GM18868 (cell line): Measurements from ENCODE around the gene PAQR5.
"Not testable (repeated sequence)": the region's sequence is repeated elsewhere in the genome, so short reads cannot be mapped to it uniquely, and the experiment has no call there.

Source experiments
- ATAC-seq: cut with Tn5 transposase; IDR thresholded peaks from one replicate; pipeline ENCODE4 v1.9.1; 2021; ENCODE audit warnings: mild to moderate bottlenecking, moderate library complexity; ENCODE audit not compliant: unreplicated experiment

Gene PAQR5

GRCh38 chr15:69298697-69299441 lies at the start of gene PAQR5:
Gene PAQR5 (plus strand): TSS chr15:69298912. CDS start chr15:69360081, 61,169 bp downstream.
- ATAC-seq: no peak

DNA sequence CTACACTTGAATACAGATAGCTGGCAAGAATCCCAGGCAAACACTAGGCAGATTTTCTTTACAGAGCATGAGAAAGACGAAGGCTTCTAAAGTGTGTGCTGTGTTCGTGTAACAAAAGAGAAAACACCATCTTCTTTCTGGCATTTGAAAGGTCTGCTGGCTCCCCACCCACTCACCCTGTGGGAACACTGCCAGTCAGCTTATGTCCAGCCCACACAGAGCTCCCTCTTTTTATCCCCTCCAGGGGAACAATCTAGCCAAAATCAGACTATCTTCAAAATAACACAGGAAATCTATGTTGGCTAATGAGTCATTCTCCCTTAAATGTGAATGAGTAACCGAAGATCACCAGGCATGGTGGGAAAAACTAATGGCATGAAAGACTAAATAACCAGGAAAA lies 45.6 kb upstream of the PAQR5 start:
- ATAC-seq: no peak

DNA sequence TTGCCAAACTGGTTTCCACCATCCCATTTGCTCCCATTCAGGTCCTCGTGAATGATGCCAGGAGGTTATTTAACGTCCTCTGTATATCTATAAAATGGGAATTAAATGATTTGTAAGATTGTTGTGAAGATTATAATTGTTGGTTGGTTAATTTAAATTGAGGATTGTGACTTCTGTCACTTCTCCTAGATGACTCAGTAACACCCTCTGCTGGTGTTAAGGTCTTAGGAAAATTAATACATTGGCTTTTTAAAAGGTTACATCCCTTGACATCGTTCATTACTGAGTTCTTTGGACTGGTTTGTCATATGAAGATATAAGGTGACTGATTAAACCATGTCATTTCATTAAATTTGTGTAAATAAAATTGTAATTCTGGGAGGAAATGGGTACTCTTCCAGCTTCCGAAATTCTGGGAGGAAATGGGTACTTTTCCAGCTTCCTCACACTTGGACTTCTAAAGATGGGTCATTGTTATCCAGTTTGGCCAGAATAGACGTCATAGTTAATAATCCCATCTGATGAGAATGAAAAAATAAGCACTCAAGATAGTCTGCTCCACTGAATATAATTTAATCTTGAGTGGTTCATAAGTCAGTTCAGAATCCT lies 33.3 kb upstream of the PAQR5 start:
- ATAC-seq: no peak

GRCh38 chr15:69271217-69271616 lies 27.5 kb upstream of the PAQR5 start:
- no peak for ATAC-seq

GRCh38 chr15:69272139-69272538 lies 26.6 kb upstream of the PAQR5 start:
- no peak for ATAC-seq

DNA sequence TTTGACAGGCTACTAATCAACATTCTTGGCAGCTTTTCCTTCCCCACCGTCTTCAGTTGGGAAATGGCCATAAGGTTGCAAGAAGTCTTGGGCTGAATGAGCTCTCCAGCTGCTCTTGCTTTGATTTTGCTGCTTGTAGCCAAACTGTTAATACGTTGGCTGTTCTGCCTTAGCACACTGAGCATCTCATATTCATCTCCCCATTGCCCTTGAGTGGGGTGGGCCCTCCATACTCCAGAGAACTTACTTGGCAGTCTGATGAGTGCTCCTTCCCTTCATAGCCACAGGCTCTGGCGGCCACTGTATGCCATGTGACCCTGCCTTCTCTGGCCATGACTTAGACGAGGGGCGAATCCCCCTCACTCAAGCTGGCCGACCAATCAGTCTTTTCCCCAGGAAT lies 25.8 kb upstream of the PAQR5 start:
- no peak for ATAC-seq

DNA sequence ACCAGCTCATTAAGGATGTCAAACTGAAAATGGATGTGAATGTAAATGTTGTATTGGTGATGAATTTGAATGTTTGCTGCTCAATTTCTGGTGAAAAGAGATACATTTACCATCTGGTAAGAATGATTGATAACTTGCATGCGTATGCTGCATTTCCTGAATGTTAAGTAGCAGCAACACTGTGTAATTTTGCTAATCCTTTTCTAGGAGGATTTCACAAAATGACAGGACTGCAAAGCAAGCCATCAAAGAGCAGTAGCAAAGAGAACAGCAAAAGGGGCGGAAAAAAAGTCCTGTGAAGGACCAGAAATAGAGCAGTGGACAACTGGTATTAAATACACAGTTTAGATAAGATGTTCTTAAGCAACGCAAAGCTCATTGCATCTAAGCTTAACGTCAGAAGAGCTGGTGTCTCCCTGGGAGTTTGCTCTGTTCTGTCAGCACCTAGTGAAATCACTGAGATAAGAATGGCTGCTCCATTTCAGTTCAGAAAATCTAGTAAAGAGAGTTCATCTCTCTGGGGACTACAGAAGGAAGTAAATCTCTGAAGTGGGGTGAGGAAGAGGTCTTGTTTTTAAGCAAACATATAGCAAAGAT lies 23.5 kb upstream of the PAQR5 start:
- ATAC-seq: no peak

GRCh38 chr15:69275933-69276560 lies 22.7 kb upstream of the PAQR5 start:
- ATAC-seq: no peak

DNA sequence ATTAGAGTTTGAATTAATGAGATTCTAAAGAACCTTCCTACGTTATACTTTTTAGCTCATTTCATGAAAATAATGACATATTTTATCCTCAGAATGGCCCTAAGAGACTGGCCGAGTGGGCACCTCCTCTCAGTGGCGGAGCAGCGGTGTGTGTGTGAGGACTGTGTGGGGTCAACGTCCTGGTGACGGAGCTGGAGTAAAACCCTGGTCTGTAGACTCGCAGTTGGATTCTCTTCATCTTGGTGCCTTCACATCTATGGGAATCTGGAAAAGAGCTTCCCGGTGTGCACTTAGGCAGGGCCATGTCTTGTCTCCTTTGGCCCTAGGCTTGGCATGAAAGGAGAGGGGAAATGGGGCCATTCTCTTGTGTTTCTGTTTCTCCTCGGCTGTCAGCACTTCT lies 21.4 kb upstream of the PAQR5 start:
- ATAC-seq: no peak

DNA sequence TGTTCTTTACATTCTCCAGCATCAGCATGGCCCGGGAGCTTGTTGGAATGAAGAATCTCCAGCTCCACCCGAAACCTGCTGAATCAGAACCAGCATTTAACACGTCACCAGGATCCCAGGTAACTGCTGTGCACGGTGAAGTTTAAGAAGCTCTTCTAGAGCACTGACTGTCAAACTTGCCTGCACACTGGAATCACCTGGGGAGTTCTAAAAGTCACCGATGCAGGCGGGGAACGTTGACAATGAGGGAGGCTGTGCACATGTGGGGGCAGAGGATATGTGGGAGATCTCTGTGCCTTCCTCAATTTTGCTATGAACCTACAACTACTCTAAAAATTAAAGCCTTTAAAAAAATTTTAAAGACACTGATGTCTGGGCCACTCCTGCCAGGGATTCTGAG lies 19.1 kb upstream of the PAQR5 start:
- ATAC-seq: no peak

- no peak for ATAC-seq
Measured at GRCh38 chr15:69280783-69281182, 17.9 kb upstream of the PAQR5 start.

DNA sequence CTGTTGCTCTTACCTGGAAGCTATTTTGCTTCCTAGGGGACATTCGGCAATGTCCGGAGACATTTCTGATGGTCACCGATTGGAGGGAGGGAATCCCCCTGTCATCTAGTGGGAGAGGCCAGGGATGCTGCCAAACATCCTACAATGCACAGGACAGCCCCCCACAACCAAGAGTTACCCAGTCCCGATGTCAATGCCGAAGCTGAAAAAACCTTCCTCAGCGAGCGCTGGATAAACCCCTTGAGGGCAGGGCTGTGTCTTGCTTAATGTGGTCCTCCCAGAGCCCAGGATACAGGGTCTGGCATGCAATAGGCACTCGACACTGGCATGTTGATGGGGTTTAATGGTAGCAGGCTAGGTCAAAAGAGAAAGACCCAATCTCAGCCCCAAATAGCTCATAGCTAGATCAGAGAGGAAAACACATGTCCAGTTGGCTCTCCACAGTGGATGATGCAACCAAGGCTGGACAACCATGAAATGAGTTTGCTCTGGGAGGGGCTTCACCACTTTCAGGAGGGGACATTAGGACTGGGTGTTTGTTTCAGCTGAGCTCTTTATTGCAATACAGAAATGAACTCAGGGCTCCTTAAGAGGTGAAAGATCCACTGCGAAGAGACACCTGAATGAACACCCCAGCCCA lies 16.5 kb upstream of the PAQR5 start:
- ATAC-seq: no peak

DNA sequence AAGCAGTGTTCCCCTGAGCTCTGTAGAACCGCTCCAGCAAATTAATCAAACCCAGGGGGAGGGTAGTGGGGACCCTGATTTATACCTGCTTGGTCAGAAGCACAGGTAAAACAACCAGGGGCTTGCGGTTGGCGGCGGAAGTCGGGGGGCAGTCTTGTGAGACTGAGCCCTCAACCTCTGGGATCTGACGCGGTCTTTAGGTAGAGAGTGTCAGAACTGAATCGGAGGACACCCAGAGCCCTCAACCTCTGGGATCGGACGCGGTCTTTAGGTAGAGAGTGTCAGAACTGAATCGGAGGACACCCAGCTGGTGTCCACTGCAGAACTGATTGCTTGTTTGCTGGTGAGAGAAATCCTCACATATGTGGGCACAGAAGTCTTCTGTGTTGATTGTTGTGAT lies 12.9 kb upstream of the PAQR5 start:
- no peak for ATAC-seq

DNA sequence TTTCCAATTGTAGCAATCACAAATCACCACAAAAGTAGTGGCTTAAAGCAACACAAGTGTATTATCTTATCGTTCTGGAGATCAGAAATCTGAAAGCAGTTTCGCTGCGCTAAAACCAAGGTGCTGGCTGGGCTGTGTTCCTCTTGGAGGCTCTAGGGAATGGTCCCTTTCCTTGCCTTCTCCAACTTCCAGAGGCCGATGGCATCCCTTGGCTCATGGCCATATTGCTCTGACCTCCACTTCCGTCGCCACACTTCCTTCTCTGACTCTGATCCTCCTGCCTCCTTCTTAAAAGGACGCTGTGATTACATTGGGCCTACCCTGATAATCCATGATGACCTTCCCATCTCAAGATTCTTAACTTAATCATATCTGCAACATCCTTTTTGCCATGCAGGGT lies 10.7 kb upstream of the PAQR5 start:
- no peak for ATAC-seq

- no peak for ATAC-seq
Measured at GRCh38 chr15:69288531-69289341, 10.0 kb upstream of the PAQR5 start.

DNA sequence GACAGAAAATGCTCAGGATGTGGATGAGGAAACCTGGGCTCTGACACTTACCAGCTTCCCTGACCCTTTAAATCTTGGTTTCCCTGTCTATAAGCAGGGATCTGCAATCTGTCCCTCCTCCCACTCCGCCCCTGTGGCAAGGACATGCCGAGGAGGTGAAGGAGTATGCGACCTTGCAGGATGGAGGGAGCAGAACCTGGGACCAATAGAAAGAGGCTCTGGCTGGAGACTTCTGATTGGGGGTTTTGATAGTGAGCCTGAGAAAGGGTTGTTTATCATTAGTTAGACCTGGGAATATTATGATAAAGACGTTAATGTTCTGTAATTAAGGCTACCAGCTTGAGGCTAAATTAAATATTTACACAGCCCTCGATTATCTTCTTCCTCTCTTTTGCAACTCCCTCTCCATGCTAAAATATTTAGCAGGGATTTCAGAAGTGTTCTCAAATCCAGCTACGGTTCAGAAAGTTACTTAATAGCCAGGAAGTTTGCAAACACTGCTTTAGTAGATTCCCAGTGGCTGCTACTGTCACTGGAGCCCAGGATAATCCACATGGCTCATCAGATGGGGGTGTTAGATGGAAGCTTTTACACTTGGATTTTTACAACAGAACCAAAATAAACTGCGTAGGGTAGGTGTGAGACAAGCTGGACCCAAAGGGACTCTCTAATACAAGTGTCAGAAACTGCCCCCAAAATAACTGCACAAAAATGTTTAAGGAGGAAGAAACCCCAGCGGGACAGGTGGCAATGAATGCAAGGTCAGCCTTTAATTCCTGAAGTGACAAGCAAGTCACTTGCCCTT lies 9.2 kb upstream of the PAQR5 start:
- no peak for ATAC-seq

GRCh38 chr15:69290346-69291164 lies 8.2 kb upstream of the PAQR5 start:
- no peak for ATAC-seq

DNA sequence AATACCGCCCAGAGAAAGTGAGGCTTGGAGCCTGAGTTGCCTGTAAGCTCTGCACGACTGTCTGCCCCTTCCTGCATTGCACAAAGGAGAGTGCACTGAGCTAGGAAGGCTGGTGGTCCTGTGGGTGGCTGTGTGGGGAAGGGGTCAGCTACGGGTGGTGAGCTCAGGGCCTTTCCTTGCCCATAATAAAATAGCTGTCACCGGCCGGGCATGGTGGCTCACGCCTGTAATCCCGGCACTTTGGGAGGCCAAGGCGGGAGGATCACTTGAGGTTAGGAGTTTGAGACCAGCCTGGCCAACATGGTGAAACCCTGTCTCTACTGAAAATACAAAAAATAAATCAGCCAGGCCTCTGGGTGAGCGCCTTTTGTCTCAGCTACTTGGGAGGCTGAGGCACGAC lies 7.1 kb upstream of the PAQR5 start:
- not testable (repeated sequence) for ATAC-seq
